Left ventricle myocardium inferior (tissue), 1 donor: ENCODE data around the gene DENND1A. TPM values are rescaled to one million over a fixed set of nuclear protein-coding genes. Genes with fewer than 3 reads are reported as not detected.

Experiments
- DNase-seq: peaks from one replicate; pipeline ENCODE4 v3.0.0-alpha.2; 2020
- H3K27ac ChIP-seq: fragments of 200-600 bp; replicated peaks from 2 replicates; pipeline ENCODE4 v1.8.0; 2021
- H3K27me3 ChIP-seq: fragments of 200-600 bp; 2 replicates; pipeline ENCODE4 v1.8.0; 2021; ENCODE audit warnings: low read depth
- H3K36me3 ChIP-seq: fragments of 200-600 bp; 2 replicates; pipeline ENCODE4 v1.8.0; 2021
- H3K4me1 ChIP-seq: fragments of 200-600 bp; 2 replicates; pipeline ENCODE4 v1.8.0; 2021
- H3K4me3 ChIP-seq: fragments of 200-600 bp; 2 replicates; pipeline ENCODE4 v1.8.0; 2021; ENCODE audit warnings: mild to moderate bottlenecking, moderate library complexity
- H3K9me3 ChIP-seq: fragments of 200-600 bp; replicated peaks from 2 replicates; pipeline ENCODE4 v1.8.0; 2021
- CTCF ChIP-seq: fragments of 200-600 bp; IDR thresholded peaks from 2 replicates; pipeline ENCODE4 v1.8.0; 2021; ENCODE audit warnings: antibody characterized with exemption, mild to moderate bottlenecking, borderline replicate concordance
- intact Hi-C: fragments of 100-400 bp; cut with micrococcal nuclease; formaldehyde crosslinking; loops from one replicate; pipeline ENCODE4 v1.11.0; 2022
- total RNA-seq: library from RNA; stranded (reverse); fragmentation: NEBNext Ultra II Directional; extraction: Animal tissue kit (Norgen Biotek cat#: 25700); gene quantifications from one replicate; pipeline ENCODE4 v1.2.1, GENCODE V29; 2021
- donor health status: DM: no; HTN: yes; CAD: no; lungs with severe emphysema.

Gene DENND1A
- total RNA-seq, 1 donor from 2014 or later: 12.2 TPM

GRCh38 chr9:123424131-123424530 lies 505.8 kb downstream of the DENND1A start:
- peaks cover 5% of the 10 kb centered on the region for H3K9me3 ChIP-seq
- peak overlapping the region; percentile 67 for H3K27ac ChIP-seq
- H3K4me1 ChIP-seq: no peaks in the 10 kb centered on the region
- peaks cover 28% of the 10 kb centered on the region for H3K36me3 ChIP-seq
- H3K27me3 ChIP-seq: no peaks in the 10 kb centered on the region
- intact Hi-C loops: no loop called here
- H3K4me3 ChIP-seq: no peak overlapping the region
- peak; percentile 57 for DNase-seq
- TF ChIP-seq CTCF: no peak

GRCh38 chr9:123423311-123423640 lies 506.6 kb downstream of the DENND1A start:
- H3K27ac ChIP-seq: no peak overlapping the region
- H3K9me3 ChIP-seq: no peaks in the 10 kb centered on the region
- no peaks in the 10 kb centered on the region for H3K4me1 ChIP-seq
- H3K36me3 ChIP-seq: peaks cover 32% of the 10 kb centered on the region
- TF ChIP-seq CTCF: no peak
- H3K4me3 ChIP-seq: no peak overlapping the region
- no peaks in the 10 kb centered on the region for H3K27me3 ChIP-seq
- intact Hi-C loops: no loop called here
- DNase-seq: no peak

- TF ChIP-seq CTCF: no peak
- H3K27me3 ChIP-seq: no peaks in the 10 kb centered on the region
- no peak overlapping the region for H3K4me3 ChIP-seq
- peaks cover 32% of the 10 kb centered on the region for H3K36me3 ChIP-seq
- H3K4me1 ChIP-seq: no peaks in the 10 kb centered on the region
- intact Hi-C loops: no loop called here
- DNase-seq: no peak
- H3K9me3 ChIP-seq: no peaks in the 10 kb centered on the region
- H3K27ac ChIP-seq: no peak overlapping the region
These were observed 507.2 kb downstream of the DENND1A start for GRCh38 chr9:123422635-123423310.

DNA sequence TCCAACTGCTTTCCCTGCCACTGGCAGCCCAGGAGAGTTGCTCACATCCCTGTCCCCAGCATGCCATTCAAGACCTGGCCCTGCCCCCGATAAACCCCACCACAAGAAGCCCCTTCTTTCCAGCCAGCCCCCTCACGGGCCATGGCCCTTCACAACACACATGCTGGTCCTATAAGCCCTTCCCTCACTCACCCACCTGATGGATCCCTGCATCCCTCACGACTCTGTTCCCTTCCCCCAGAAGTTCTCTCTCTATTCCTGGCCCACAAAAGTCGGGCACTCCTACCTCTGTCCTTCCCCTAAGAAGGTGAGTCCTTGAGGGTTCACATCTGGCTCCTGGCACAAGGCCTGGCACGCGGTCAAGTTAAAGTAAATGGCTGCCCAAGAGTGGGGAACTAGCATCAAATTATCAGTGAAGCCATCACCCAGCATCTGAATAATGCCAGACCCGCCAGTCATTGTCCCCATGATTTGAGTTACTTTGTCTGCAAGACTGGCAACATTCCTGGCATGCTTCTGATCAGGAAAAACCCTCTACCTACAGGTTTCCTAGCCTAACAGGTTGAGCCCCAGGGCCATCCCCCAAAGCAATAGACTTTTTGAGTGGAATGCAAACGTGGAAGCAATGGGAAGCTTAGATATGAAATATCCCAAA lies 508.0 kb downstream of the DENND1A start:
- Histone ChIP-seq H3K27ac (no peak overlapping the region), H3K9me3 (no peaks in the 10 kb centered on the region), H3K27me3 (no peaks in the 10 kb centered on the region), H3K36me3 (peaks cover 32% of the 10 kb centered on the region), H3K4me1 (no peaks in the 10 kb centered on the region), H3K4me3 (no peak overlapping the region)
- no peak for TF ChIP-seq CTCF
- DNase-seq: no peak
- intact Hi-C loops: no loop called here

DNA sequence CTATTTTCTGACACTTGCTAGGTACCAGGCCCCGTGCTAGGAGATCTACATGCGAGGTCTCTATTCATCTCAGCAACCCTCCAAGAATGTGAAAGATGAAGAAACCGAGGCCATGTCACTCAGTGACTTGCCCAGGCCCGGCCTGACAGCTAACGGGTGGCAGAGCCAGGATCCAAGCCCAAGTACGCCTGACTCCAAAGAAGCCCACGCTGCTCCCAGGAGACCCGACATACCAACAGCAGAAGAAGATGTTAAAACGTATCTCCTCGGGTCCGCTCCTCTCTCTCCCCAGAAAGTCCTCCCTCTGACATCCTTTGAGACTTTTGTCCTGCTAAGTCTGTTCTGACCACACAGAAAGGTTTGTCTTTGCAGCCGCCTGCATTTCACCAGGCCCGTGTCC lies 508.7 kb downstream of the DENND1A start:
- intact Hi-C loops: no loop called here

More for the DNA sequence above, 508.7 kb downstream of the DENND1A start:
- no peak overlapping the region for H3K27ac ChIP-seq
- H3K36me3 ChIP-seq: peaks cover 32% of the 10 kb centered on the region
- no peak for TF ChIP-seq CTCF
- H3K9me3 ChIP-seq: no peaks in the 10 kb centered on the region
- H3K27me3 ChIP-seq: no peaks in the 10 kb centered on the region
- DNase-seq: no peak
- no peaks in the 10 kb centered on the region for H3K4me1 ChIP-seq
- no peak overlapping the region for H3K4me3 ChIP-seq
